Muscle layer of colon (tissue), 2 donors: Measurements from ENCODE around the gene TMEM203.

Experiments used
- H3K27ac ChIP-seq: one replicate; pipeline ENCODE4 v1.7.0; 2013; ENCODE audit warnings: low read depth, mild to moderate bottlenecking, low read length, moderate library complexity
- H3K27me3 ChIP-seq, 2 donors: one replicate each; pipeline ENCODE4 v1.7.0; 2013; ENCODE audit warnings: low read length in 2 of 2, mild to moderate bottlenecking in 2 of 2; ENCODE audit not compliant: insufficient read depth in 2 of 2, control insufficient read depth in 1 of 2
- H3K36me3 ChIP-seq: one replicate; pipeline ENCODE4 v1.7.0; 2013; ENCODE audit warnings: mild to moderate bottlenecking, low read length; ENCODE audit not compliant: insufficient read depth
- H3K4me1 ChIP-seq: one replicate; pipeline ENCODE4 v1.7.0; 2013; ENCODE audit warnings: mild to moderate bottlenecking, low read length; ENCODE audit not compliant: insufficient read depth
- H3K4me3 ChIP-seq, 2 donors: one replicate each; pipeline ENCODE4 v1.7.0; 2013; ENCODE audit warnings: low read length in 2 of 2, low read depth in 1 of 2, mild to moderate bottlenecking in 1 of 2, moderate library complexity in 1 of 2
- H3K9ac ChIP-seq: one replicate; pipeline ENCODE4 v1.7.0; 2013; ENCODE audit warnings: low read length
- H3K9me3 ChIP-seq: one replicate; pipeline ENCODE4 v1.7.0; 2013; ENCODE audit warnings: mild to moderate bottlenecking, low read length
- donor health status: abdominal sarcoma.
- donor health status: Adenocarcinoma of cecum.

The TMEM203 gene

DNA sequence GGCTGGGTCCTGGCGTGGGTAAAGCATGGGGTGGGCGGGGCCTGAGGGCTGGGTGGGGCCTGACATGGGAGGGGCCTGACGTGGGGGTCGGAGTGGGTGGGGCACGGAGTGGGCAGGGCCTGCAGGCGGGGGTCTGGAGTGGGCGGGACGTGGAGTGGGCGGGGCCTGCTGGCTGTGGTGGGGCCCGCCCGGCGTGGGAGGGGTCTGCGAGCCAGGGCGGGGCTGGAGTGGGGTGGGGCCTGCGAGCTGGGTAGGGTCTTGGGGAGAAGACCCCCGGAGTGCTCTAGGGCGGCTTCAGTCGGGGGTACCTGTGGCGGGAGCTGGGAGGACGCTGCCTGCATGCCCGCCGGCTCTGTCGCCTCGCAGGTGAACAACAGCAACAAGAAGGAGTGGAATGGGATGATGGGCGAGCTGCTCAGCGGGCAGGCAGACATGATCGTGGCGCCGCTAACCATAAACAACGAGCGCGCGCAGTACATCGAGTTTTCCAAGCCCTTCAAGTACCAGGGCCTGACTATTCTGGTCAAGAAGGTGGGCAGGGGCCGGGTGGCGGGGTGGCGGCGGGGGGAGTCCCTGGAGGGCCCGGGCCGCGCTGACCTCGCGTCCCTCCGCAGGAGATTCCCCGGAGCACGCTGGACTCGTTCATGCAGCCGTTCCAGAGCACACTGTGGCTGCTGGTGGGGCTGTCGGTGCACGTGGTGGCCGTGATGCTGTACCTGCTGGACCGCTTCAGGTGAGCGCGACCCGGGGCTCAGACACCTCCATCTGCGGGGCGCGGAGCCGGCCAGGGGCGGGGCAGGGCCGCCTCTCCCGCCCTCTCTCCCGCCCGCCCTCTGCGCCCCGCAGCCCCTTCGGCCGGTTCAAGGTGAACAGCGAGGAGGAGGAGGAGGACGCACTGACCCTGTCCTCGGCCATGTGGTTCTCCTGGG is 43.6 kb downstream of the TMEM203 start:
- Histone ChIP-seq H3K27ac (no peak overlapping the region), H3K36me3 (no peaks in the 10 kb centered on the region), H3K4me1 (no peaks in the 10 kb centered on the region), H3K9me3 (no peaks in the 10 kb centered on the region), H3K9ac (no peak overlapping the region), H3K4me3 (no peak overlapping the region), H3K27me3 (peaks cover 44 to 95% of the 10 kb centered on the region in 2 donors)

DNA sequence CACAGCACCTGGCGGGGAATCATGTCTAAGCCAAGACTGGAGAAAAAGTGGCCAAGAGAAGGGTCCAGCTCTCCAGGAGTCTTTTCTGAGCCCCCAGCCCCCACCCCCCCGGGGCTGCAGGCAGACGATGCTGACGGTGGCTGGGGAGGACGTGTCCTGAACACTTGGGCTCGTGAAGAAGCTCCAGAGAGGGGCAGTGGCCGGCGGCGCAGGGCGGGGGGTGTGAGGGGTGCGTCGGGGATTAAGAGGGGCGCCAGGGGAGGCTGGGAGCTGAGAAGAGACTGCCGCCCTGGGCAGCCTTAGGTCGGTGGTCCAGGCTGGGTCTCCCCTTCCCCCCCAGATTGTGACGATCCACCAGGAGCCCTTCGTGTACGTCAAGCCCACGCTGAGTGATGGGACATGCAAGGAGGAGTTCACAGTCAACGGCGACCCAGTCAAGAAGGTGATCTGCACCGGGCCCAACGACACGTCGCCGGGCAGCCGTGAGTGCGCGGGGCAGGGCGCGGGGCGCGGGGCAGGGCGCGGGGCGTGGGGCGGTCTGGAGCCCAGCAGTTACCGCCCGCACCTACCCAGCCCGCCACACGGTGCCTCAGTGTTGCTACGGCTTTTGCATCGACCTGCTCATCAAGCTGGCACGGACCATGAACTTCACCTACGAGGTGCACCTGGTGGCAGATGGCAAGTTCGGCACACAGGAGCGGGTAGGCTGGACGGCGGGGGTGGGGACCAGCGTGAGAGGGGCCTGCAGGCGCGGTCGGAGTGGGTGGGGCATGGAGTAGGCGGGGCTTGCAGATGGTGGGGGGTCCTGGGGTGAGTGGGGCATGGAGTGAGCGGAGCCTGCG is 44.5 kb downstream of the TMEM203 start:
- Histone ChIP-seq H3K36me3 (no peaks in the 10 kb centered on the region), H3K9ac (no peak overlapping the region), H3K27me3 (peaks cover 39 to 95% of the 10 kb centered on the region in 2 donors), H3K4me1 (no peaks in the 10 kb centered on the region), H3K9me3 (no peaks in the 10 kb centered on the region), H3K4me3 (no peak overlapping the region), H3K27ac (no peak overlapping the region)

DNA sequence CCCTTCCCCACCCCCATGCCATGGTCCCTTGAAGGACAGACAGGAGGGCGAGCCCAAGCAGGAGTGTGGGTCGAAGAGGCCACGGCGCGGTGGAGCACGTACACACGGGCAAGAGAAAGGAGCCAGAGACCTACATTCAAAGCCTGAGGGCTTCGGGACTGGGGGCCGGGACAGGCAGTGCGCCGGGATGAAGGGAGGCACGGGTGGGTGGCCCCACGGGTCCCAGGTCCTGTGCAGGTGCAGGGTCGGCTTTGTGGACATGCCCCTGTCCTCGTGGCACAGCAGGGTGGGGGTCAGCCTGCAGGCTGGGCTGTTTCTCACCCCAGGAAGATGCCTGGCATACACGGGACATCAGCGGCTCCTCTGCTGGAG is 45.4 kb downstream of the TMEM203 start:
- Histone ChIP-seq H3K9ac (no peak overlapping the region), H3K9me3 (no peaks in the 10 kb centered on the region), H3K4me1 (no peaks in the 10 kb centered on the region), H3K36me3 (no peaks in the 10 kb centered on the region), H3K4me3 (no peak overlapping the region), H3K27ac (no peak overlapping the region), H3K27me3 (peaks cover 39 to 93% of the 10 kb centered on the region in 2 donors)

DNA sequence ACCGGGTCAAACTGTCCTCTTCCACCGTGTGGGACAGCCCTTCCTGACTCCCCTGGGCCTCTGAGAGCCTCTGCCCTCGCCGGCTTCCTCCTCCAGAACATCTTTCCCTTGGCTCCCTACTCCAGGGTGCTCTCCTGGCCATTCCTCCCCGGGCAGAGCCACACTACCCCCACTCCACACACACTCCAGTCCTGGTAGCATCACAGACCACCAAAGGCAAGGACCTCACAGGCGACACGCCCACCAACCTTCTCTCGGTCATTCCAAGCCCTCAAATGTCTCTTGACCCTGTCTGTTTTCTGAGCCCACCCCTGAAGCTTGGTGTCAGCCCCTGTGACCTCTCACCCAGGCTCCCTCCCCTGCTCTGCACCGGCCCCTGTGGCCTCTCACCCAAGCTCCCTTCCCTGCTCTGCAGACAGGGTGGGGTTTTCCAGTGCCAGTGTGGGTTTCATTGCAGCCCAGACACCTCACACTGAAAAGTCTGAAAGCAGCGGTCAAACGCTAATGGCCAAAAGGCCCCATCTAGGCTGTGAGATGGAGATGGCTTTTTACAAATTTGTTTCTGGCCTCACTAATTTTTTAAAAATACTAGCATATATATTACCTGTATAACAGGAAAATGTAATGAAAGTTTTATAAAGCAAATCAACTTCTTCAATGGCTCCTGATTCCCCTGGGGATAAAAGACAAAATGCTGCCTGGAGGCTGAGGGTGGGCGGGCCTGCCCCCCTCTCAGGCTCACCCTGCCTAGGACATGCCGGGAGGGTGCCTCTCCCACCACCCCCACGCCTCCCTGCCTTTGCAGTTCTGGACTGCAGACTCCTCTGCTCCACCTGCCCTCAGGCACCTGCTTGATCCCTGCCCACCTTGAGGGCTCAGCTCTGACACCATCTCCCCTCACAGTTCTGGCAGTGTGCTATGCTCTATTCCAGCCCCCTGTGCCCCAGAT is 46.1 kb downstream of the TMEM203 start:
- Histone ChIP-seq H3K4me3 (no peak overlapping the region), H3K36me3 (no peaks in the 10 kb centered on the region), H3K27me3 (peaks cover 36 to 86% of the 10 kb centered on the region in 2 donors), H3K4me1 (no peaks in the 10 kb centered on the region), H3K9ac (no peak overlapping the region), H3K9me3 (no peaks in the 10 kb centered on the region), H3K27ac (no peak overlapping the region)

DNA sequence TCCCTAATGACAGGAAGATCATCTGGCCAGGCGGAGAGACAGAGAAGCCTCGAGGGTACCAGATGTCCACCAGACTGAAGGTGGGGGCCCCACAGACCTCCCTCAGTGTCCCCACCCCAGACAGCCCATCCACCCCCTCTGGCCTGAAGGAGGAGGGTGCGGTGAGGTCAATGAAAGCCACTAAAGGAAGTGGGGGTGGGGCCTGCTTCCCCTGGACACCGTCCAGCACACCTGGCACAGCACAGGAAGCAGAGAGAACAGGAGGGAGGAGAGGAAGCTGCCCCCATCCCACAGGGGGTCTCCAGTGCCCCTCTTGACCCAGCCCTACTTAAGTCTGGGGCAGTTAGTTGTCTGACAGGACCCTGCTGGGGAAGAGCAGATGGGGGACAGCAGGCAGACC is 46.8 kb downstream of the TMEM203 start:
- no peaks in the 10 kb centered on the region for H3K4me1 ChIP-seq
- peaks cover 29 to 79% of the 10 kb centered on the region in 2 donors for H3K27me3 ChIP-seq
- no peaks in the 10 kb centered on the region for H3K9me3 ChIP-seq
- no peak overlapping the region for H3K9ac ChIP-seq
- no peaks in the 10 kb centered on the region for H3K36me3 ChIP-seq
- H3K4me3 ChIP-seq: no peak overlapping the region
- H3K27ac ChIP-seq: no peak overlapping the region

DNA sequence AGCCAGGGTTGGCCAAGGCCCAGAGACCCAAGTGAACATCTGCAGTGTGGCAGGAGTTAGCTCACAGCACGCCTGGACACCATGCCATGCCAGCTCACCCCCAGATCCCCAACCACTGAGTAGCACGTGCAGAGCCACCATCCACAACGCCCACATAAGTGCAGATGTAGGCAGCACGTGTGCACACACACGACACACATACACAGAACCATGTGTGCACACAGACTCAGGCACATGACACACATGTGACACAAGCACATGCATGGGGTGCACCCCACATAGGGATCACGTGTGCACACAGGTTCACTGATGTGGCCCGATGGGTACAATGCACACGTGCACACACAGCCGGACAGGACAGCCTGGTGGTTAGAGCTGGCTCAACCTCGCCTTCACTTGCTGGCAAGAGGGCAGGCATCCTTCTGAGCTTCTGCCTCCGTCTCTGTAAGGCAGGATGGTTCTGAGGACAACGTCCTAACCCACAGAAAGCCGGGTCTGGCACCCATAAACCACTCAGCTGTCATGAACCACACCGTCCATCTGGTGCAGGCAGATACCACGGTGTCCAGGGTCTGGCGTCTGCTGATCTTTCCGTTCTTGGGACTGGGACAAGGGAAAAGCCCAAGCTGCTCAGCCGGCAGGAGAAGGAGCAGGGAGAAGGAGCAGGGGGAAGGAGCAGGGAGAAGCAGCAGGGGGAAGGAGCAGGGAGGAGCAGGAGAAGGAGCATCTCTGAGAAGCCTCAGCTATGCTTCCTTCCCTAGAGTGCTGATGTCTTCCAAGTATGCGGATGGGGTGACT is 47.6 kb downstream of the TMEM203 start:
- Histone ChIP-seq H3K9me3 (no peaks in the 10 kb centered on the region), H3K27ac (no peak overlapping the region), H3K9ac (no peak overlapping the region), H3K27me3 (peaks cover 25 to 71% of the 10 kb centered on the region in 2 donors), H3K36me3 (no peaks in the 10 kb centered on the region), H3K4me1 (no peaks in the 10 kb centered on the region), H3K4me3 (no peak overlapping the region)

DNA sequence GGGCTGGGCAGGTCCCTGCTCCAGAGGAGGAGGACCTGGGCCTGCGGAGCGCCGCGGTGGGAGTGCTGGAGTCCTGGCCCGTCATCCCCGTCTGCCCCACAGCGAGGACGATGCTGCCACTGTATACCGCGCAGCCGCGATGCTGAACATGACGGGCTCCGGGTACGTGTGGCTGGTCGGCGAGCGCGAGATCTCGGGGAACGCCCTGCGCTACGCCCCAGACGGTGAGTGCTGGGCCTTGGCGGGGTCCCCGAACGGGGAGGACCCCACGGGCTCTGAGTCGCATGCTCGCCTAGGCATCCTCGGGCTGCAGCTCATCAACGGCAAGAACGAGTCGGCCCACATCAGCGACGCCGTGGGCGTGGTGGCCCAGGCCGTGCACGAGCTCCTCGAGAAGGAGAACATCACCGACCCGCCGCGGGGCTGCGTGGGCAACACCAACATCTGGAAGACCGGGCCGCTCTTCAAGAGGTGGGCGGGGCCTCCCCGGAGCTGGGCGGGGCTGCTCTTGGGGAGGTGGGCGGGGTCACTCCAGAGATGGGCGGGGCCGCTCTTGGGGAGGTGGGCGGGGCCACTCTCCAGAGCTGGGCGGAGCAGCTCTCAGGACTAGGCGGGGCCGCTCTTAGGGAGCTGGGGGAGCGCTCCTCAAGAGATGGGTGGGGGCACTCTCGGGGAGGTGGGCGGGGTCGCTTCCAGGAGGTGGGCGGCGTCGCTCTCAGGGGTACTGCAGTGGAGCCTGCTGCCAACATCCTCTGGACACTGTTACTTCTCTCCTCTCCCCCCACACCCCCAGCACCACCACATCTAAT is 48.7 kb downstream of the TMEM203 start:
- no peak overlapping the region for H3K9ac ChIP-seq
- no peaks in the 10 kb centered on the region for H3K36me3 ChIP-seq
- H3K4me1 ChIP-seq: no peaks in the 10 kb centered on the region
- no peak overlapping the region for H3K27ac ChIP-seq
- H3K4me3 ChIP-seq: no peak overlapping the region
- H3K27me3 ChIP-seq: peaks cover 25 to 60% of the 10 kb centered on the region in 2 donors
- H3K9me3 ChIP-seq: no peaks in the 10 kb centered on the region
